Fibroblast of mammary gland (primary cell): ENCODE measurements around the gene ADGRB3.

Experiments used
- DNase-seq: peaks from one replicate; pipeline ENCODE4 v3.0.0-alpha.2; 2010; ENCODE audit warnings: low read depth
- H3K4me3 ChIP-seq: 2 replicates; pipeline ENCODE4 v1.5.1; 2011; ENCODE audit warnings: low read depth, mild to moderate bottlenecking, low read length, moderate library complexity; ENCODE audit not compliant: control insufficient read depth
- CTCF ChIP-seq: conservative IDR thresholded peaks from 2 replicates; pipeline ENCODE4 v1.5.1; 2011; ENCODE audit warnings: low read depth, low read length, inconsistent platforms; ENCODE audit not compliant: control insufficient read depth, insufficient read depth

ADGRB3 gene

GRCh38 chr6:68718385-68719073, 83.4 kb downstream of the ADGRB3 start:
- peak; percentile 84 for DNase-seq

GRCh38 chr6:68719761-68720160, 84.7 kb downstream of the ADGRB3 start:
- no peak overlapping the region for H3K4me3 ChIP-seq
- TF ChIP-seq CTCF = no peak
- DNase-seq = no peak

More at GRCh38 chr6:68718385-68719073, 83.4 kb downstream of the ADGRB3 start:
- TF ChIP-seq CTCF = no peak
- no peak overlapping the region for H3K4me3 ChIP-seq

GRCh38 chr6:68722891-68723527, 87.9 kb downstream of the ADGRB3 start:
- no peak for DNase-seq
- TF ChIP-seq CTCF = no peak
- H3K4me3 ChIP-seq = no peak overlapping the region

DNA sequence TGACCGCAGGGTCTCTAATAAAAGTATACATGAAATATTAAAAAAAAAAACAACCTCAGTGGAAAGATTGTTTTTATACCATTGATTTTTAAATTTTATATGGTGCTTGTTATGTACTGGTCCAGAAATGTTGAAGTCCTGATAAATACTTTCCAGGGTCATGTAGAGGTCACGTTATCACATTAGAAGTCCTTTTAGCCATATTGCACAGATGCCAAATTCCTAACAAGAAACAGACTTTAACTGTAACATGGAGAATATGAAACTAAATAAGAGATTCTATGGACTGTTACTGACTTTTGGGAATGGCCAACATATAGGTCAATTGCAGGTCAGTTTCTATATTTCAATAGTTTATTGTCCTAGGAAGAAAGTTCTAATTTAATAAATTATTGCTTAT, 89.0 kb downstream of the ADGRB3 start:
- no peak for DNase-seq
- H3K4me3 ChIP-seq = no peak overlapping the region
- no peak for TF ChIP-seq CTCF

- H3K4me3 ChIP-seq = no peak overlapping the region
- no peak for DNase-seq
- no peak for TF ChIP-seq CTCF
Measured at GRCh38 chr6:68726337-68726736, 91.3 kb downstream of the ADGRB3 start.

GRCh38 chr6:68726992-68727391, 91.9 kb downstream of the ADGRB3 start:
- DNase-seq = no peak
- TF ChIP-seq CTCF = no peak
- no peak overlapping the region for H3K4me3 ChIP-seq
